ENCODE data around the gene OGG1.
A peak's percentile ranks its signal among the peaks of the same experiment; 100 is the strongest.

Gene OGG1

GRCh38 chr3:9749645-9750555 lies at the start of gene OGG1:
TSS of gene OGG1 (plus strand) at chr3:9749952. CDS start at chr3:9750287, 335 bp downstream.
- peak; percentile 71 to 98 (median 94) for DNase-seq

DNA sequence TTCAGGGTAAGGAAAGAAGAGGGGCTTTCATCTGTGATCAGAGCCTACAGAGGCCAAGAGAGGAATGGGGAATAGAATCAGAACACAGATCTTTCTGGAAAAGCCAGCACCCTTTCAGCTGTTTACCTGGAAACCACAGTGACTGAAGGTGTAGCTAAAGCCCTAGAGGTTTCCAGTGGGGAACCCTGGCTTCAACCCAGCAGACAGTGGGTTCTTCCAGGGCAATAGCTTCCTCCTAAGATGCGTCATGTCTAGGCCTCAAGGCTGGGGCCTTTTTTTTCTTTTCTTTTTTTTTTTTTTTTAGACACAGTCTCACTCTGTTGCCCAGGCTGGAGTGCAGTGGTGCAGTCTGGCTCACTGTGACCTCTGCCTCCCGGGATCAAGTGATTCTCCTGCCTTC lies 49.2 kb upstream of the OGG1 start:
- no peak for DNase-seq

DNA sequence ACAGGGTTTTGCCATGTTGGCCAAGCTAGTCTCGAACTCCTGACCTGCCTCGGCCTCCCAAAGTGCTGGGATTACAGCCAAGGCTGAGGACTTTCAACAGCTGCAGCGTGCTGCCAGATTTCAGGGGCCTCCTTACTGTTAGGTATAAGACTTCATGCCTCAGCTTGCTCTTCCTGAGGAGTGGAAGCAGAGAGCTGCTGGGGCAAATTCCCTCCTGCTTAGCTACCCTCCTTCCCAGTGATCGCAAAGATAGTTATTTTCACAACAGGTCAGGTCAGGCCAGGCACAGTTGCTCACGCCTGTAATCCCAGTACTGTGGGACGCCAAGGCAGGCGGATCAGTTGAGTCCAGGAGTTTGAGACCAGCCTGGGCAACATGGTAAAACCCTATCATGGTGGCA lies 48.7 kb upstream of the OGG1 start:
- no peak for DNase-seq

- no peak for DNase-seq
Measured at GRCh38 chr3:9701711-9702110, 48.0 kb upstream of the OGG1 start.

GRCh38 chr3:9703240-9703639 lies 46.5 kb upstream of the OGG1 start:
- DNase-seq: no peak

GRCh38 chr3:9703736-9704346 lies 45.9 kb upstream of the OGG1 start, which contains the start of gene CPNE9:
TSS of gene CPNE9 (plus strand) at chr3:9703833. CDS start at chr3:9703997, 164 bp downstream.
- DNase-seq: no peak

DNA sequence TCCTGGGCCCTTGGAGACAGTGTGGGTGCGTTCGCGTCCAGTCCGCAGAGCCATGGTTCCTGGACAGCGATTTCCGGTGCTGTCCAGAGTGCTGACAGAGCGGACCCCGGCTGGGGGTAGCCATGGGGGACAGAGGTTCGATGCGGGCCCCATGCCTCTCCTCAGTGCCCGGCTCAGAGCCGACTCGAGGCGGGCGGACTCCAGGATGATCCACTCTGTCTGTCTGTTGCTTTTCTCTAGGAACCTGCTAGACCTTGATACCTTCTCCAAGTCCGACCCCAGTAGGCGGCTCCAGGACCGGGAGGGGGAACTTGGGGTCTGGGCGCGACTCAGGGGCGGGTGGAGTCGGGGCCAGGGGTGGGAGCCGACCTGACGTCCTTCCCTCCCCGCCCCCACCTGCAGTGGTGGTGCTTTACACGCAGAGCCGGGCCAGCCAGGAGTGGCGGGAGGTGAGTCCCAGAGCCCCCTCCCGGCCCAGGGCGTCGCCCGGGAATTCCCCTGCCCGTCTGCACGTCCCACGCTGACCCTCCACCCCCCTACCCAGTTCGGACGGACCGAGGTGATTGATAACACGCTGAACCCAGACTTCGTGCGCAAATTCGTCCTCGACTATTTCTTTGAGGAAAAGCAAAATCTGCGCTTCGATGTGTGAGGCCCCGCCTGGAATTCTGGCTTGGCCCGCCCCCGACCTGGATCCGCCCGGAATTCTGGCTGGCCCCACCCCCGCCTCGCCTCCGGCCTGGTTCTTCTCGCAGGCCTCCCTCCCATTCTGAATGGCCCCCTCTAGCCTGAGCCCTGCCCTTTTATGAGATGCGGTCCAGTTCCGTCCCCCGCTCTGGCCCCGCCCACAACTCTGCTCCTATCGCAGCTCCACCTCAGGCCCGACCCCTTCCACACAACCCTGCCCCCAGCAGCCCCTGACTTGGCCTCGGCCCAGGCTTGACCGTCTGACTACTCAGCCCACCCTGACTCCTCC lies 45.1 kb upstream of the OGG1 start:
- DNase-seq: peak in 4 of 58 donors; percentile 19 to 68 (median 20)

- no peak for DNase-seq
Measured at GRCh38 chr3:9710174-9710739, 39.5 kb upstream of the OGG1 start.

GRCh38 chr3:9712415-9712814 lies 37.3 kb upstream of the OGG1 start:
- DNase-seq: no peak

DNA sequence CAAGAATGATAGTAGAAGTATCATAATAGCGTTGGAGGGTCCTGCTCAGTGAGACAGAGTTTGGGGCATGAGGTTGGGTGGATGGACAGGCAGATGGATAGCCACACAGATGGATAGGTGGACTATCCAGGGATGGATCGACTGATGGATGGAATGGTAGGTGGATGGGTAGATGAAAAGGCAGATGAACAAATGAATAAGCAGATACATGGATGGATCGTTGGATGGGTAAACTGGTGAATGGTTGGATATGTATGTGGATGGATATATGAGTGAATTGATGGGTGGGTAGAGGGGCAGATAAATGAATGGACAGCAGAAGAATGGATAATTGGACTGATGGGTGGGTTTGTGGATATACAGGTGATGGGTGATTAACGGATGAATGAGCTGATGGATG lies 36.6 kb upstream of the OGG1 start:
- no peak for DNase-seq

GRCh38 chr3:9715136-9715535 lies 34.6 kb upstream of the OGG1 start:
- no peak for DNase-seq

- peak in 33 of 58 donors; percentile 15 to 76 (median 42) for DNase-seq
Measured at GRCh38 chr3:9715764-9716437, 33.9 kb upstream of the OGG1 start.

GRCh38 chr3:9716801-9717555 lies 32.8 kb upstream of the OGG1 start:
- DNase-seq: no peak

- DNase-seq: no peak
Measured at GRCh38 chr3:9717563-9717962, 32.2 kb upstream of the OGG1 start.

GRCh38 chr3:9718118-9718517 lies 31.6 kb upstream of the OGG1 start:
- DNase-seq: no peak

- DNase-seq: no peak
Measured at GRCh38 chr3:9721015-9721699, 28.6 kb upstream of the OGG1 start.

GRCh38 chr3:9721700-9722060 lies 28.1 kb upstream of the OGG1 start:
- DNase-seq: no peak

GRCh38 chr3:9725775-9726515 lies 23.8 kb upstream of the OGG1 start:
- no peak for DNase-seq
